Subcutaneous abdominal adipose tissue (tissue), 5 donors: ENCODE data around the gene C10orf143.
"Not testable (repeated sequence)": the region's sequence is repeated elsewhere in the genome, so short reads cannot be mapped to it uniquely, and the experiment has no call there.

ENCODE experiments used
- H3K27ac ChIP-seq: one replicate; pipeline ENCODE4 v1.7.0; 2013; ENCODE audit warnings: low read depth, mild to moderate bottlenecking, inconsistent platforms, low read length, moderate library complexity
- H3K27me3 ChIP-seq, 5 donors: one replicate each; pipeline ENCODE4 v1.7.0; 2013; ENCODE audit warnings: low read length in 5 of 5, inconsistent platforms in 1 of 5; ENCODE audit not compliant: control insufficient read depth in 5 of 5, insufficient read depth in 4 of 5
- H3K36me3 ChIP-seq, 5 donors: one replicate each; pipeline ENCODE4 v1.7.0; 2013; ENCODE audit warnings: low read length in 5 of 5; ENCODE audit not compliant: control insufficient read depth in 5 of 5, insufficient read depth in 5 of 5
- H3K4me1 ChIP-seq, 5 donors: one replicate each; pipeline ENCODE4 v1.7.0; 2013; ENCODE audit warnings: low read length in 5 of 5, mild to moderate bottlenecking in 3 of 5, moderate library complexity in 1 of 5; ENCODE audit not compliant: control insufficient read depth in 5 of 5, insufficient read depth in 5 of 5
- H3K4me3 ChIP-seq, 5 donors: one replicate each; pipeline ENCODE4 v1.7.0; 2013; ENCODE audit warnings: low read length in 5 of 5, low read depth in 1 of 5
- H3K9ac ChIP-seq, 5 donors: one replicate each; pipeline ENCODE4 v1.7.0; 2013; ENCODE audit warnings: low read length in 5 of 5, mild to moderate bottlenecking in 4 of 5, moderate library complexity in 3 of 5
- H3K9me3 ChIP-seq, 5 donors: one replicate each; pipeline ENCODE4 v1.7.0; 2013; ENCODE audit warnings: low read length in 5 of 5; ENCODE audit not compliant: control insufficient read depth in 5 of 5
- donor health status: healthy.
- donor health status: healthy.
- donor health status: healthy.
- donor health status: healthy.
- donor health status: healthy.

C10orf143 gene

GRCh38 chr10:130137090-130137448 is 26.4 kb upstream of the C10orf143 start:
- H3K36me3 ChIP-seq, result peaks cover 0 to 4% (median 2%) of the 10 kb centered on the region in 5 donors
- H3K9me3 ChIP-seq, result no peaks in the 10 kb centered on the region
- peak overlapping the region; percentile 81 to 92 (median 90) for H3K4me3 ChIP-seq
- peak overlapping the region; percentile 73 to 96 (median 92) for H3K9ac ChIP-seq
- peaks cover 2 to 33% (median 32%) of the 10 kb centered on the region in 5 donors for H3K4me1 ChIP-seq
- peak overlapping the region; percentile 91 for H3K27ac ChIP-seq
- H3K27me3 ChIP-seq, result no peaks in the 10 kb centered on the region

GRCh38 chr10:130136226-130137089 is 25.8 kb upstream of the C10orf143 start, which contains the start of gene GLRX3:
GLRX3 (plus strand) TSS chr10:130136391; CDS start chr10:130136421, 30 bp downstream.
- H3K27me3 ChIP-seq, result peaks cover 0 to 2% (median 0%) of the 10 kb centered on the region in 5 donors
- peak within 1 kb of the TSS; percentile 91 for H3K27ac ChIP-seq
- H3K9me3 ChIP-seq, result no peaks in the 10 kb centered on the region
- peaks cover 2 to 32% (median 29%) of the 10 kb centered on the region in 5 donors for H3K4me1 ChIP-seq
- H3K4me3 ChIP-seq, result peak within 1 kb of the TSS; percentile 81 to 92 (median 90)
- H3K9ac ChIP-seq, result peak within 1 kb of the TSS; percentile 73 to 96 (median 92)
- H3K36me3 ChIP-seq, result no peaks in the 10 kb centered on the region

- H3K27ac ChIP-seq, result peak overlapping the region; percentile 91
- H3K4me3 ChIP-seq, result peak overlapping the region; percentile 40 to 92 (median 89)
- H3K27me3 ChIP-seq, result peaks cover 0 to 3% (median 0%) of the 10 kb centered on the region in 5 donors
- H3K9ac ChIP-seq, result peak overlapping the region; percentile 38 to 96 (median 92)
- no peaks in the 10 kb centered on the region for H3K9me3 ChIP-seq
- no peaks in the 10 kb centered on the region for H3K36me3 ChIP-seq
- H3K4me1 ChIP-seq, result peaks cover 2 to 30% (median 27%) of the 10 kb centered on the region in 5 donors
Observed at GRCh38 chr10:130135676-130136225, 25.1 kb upstream of the C10orf143 start.

- Histone ChIP-seq H3K36me3 (no peaks in the 10 kb centered on the region), H3K9ac (no peak overlapping the region), H3K9me3 (no peaks in the 10 kb centered on the region), H3K4me3 (no peak overlapping the region), H3K27me3 (peaks cover 0 to 10% (median 3%) of the 10 kb centered on the region in 5 donors), H3K4me1 (peaks cover 0 to 2% (median 0%) of the 10 kb centered on the region in 5 donors), H3K27ac (no peak overlapping the region)
Observed at GRCh38 chr10:130128922-130129321, 18.3 kb upstream of the C10orf143 start.

GRCh38 chr10:130128062-130128781 is 17.6 kb upstream of the C10orf143 start:
- peaks cover 0 to 2% (median 0%) of the 10 kb centered on the region in 5 donors for H3K4me1 ChIP-seq
- H3K27me3 ChIP-seq, result peaks cover 0 to 10% (median 3%) of the 10 kb centered on the region in 5 donors
- H3K4me3 ChIP-seq, result no peak overlapping the region
- no peak overlapping the region for H3K9ac ChIP-seq
- H3K9me3 ChIP-seq, result no peaks in the 10 kb centered on the region
- H3K27ac ChIP-seq, result no peak overlapping the region
- no peaks in the 10 kb centered on the region for H3K36me3 ChIP-seq

- H3K4me3 ChIP-seq, result no peak overlapping the region
- H3K27ac ChIP-seq, result no peak overlapping the region
- peaks cover 0 to 2% (median 0%) of the 10 kb centered on the region in 5 donors for H3K4me1 ChIP-seq
- peaks cover 0 to 10% (median 3%) of the 10 kb centered on the region in 5 donors for H3K27me3 ChIP-seq
- H3K9ac ChIP-seq, result no peak overlapping the region
- no peaks in the 10 kb centered on the region for H3K9me3 ChIP-seq
- no peaks in the 10 kb centered on the region for H3K36me3 ChIP-seq
Observed at GRCh38 chr10:130127364-130128061, 16.9 kb upstream of the C10orf143 start.

GRCh38 chr10:130121486-130122079 is 11.0 kb upstream of the C10orf143 start:
- Histone ChIP-seq H3K36me3 (no peaks in the 10 kb centered on the region), H3K4me1 (no peaks in the 10 kb centered on the region), H3K27me3 (no peaks in the 10 kb centered on the region), H3K9ac (no peak overlapping the region), H3K4me3 (no peak overlapping the region), H3K27ac (no peak overlapping the region), H3K9me3 (peaks cover 0 to 9% (median 0%) of the 10 kb centered on the region in 5 donors)

- H3K4me3 ChIP-seq, H3K9ac ChIP-seq, H3K9me3 ChIP-seq, H3K27me3 ChIP-seq, H3K36me3 ChIP-seq, H3K27ac ChIP-seq, H3K4me1 ChIP-seq: not testable (repeated sequence)
Observed at GRCh38 chr10:130117535-130117934, 6.9 kb upstream of the C10orf143 start.

- H3K9ac ChIP-seq, H3K27me3 ChIP-seq, H3K9me3 ChIP-seq, H3K4me1 ChIP-seq, H3K4me3 ChIP-seq, H3K36me3 ChIP-seq, H3K27ac ChIP-seq: not testable (repeated sequence)
Observed at GRCh38 chr10:130116942-130117341, 6.3 kb upstream of the C10orf143 start.
